ENCODE results near the gene MERTK.
"Not testable (repeated sequence)": the region's sequence is repeated elsewhere in the genome, so short reads cannot be mapped to it uniquely, and the experiment has no call there.

Gene MERTK

DNA sequence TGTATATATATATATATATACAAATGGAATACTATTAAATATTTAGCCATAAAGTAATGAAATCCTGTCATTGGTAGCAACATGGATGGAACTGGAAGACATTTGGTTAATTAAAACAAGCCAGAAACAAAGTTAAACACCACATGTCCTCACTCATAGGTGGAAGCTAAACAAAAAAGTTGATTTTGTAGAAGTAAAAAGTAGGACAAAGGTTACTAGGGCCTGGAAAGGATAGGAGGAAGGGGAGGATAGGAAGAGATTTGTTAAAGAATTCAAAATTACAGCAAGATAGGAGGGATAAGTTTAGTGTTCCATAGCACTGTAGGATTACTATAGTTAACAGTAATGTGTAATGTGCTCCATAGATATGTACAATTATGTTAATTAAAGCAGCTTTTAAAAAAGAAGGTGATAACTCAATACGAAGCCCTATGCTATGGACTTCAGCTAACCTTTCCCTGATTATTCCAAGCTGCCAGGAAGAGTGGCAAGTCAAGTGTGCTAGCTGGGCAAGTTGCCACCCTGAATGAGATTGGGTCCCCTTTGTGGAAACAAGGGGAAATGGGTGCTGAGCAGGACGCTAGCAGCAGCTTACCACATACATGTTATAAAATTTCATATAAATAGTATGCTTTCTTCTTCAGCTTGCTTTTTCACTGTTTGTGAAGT is 12.3 kb downstream of the MERTK start:
- no peak for DNase-seq

DNA sequence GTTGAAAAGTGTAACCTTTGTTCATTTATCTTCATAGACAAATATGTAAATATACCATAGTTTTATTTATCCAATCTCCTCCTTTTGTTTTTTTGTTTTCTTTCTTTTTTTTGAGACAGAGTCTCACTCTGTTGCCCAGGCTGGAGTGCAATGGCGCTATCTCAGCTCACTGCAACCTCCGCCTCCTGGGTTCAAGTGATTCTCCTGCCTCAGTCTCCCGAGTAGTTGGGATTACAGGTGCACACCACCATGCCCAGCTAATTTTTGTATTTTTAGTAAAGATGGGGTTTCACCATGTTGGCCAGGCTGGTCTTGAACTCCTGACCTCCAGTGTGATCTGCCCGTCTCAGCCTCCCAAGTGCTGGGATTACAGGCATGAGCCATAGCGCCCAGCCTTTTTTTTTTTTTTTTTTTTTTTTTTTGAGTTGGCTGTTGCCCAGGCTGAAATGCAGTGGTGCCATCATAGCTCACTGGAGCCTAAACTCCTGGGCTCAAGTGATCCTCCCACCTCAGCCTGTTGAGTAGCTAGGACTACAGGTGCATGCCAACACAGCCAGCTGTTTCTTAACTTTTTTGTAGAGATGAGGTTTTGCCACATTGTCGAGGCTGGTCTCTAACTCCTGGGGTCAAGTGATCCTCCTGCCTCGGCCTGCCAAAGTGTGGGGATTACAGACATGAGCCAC is 13.0 kb downstream of the MERTK start:
- not testable (repeated sequence) for DNase-seq

DNA sequence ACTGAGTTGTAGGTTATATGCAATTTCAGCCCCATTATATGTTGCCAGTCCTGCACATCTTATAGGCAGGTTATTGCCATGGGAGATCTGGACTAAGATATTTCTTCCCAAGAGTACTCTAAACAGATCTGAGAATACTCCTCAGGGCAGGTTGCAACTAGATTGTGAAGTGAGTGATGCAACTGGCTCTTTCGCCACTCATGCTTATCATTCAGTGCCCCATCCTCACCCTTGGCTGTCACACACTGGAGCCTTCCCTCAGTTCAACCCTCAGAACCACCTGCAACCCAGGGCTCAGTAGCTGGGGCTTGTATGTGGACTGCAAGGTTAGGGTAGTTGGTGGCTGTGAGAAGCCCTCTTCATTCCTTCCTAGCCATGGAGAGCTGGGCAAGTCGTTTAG is 14.1 kb downstream of the MERTK start:
- no peak for DNase-seq

DNA sequence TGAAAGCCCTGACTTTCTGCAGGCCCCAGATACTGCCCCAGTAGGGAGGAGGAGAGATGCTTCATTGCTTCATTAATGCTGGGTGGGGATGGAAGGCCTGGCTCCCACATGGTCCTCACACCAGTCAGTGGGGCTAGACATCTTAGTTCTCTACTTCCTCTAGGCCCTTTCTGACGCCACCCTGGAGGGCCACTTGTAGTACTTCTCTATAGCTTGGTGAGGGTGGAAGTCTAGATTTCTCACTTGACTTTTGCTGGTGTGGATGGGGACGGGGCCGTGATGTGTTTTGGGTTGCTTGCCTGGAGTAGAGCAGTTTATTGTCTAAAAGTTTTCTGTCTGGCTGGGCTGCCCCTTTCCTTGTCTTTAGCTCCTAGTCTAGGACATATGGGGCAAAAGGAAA is 18.7 kb downstream of the MERTK start:
- DNase-seq, result no peak

DNA sequence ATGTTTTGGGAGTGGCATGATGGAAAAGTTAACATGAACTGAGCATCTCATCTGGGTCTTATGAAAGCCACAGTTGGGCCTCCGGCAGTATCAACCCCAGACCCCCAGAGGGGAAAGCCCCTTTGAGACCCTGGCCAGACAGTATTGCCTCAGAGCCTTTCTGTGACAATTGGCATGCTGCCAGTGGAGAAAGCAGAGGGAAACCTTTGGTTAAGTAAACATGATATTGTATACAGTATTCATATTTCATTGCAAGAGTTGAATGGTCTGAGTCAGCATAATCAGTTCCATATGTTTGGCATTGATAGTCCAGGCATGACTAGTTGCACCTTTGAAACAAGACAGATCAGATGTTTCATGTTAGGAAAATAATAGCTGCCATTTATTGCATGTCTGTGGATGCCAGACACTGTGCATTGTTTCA is 20.0 kb downstream of the MERTK start:
- peak; percentile 70 for DNase-seq

DNA sequence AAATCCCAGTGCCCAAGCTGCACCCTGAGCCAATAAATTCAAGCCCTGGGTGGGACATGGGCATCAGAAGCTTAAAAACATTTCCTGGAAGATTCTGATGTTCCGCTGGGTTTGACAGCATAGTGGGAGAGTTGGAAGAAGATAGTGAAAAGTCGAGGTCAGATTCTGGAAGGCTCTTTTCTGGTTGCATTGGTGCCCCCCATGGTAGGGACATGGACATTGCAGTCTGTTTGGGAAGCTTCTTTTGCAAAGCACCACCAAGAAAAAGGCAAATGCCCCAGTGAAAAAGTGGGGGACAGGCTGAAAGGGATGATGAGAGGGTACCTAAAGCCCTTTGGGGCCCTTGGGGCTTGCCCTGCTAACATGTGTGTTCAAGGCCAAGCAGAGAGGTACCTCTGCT is 21.0 kb downstream of the MERTK start:
- DNase-seq, result no peak

DNA sequence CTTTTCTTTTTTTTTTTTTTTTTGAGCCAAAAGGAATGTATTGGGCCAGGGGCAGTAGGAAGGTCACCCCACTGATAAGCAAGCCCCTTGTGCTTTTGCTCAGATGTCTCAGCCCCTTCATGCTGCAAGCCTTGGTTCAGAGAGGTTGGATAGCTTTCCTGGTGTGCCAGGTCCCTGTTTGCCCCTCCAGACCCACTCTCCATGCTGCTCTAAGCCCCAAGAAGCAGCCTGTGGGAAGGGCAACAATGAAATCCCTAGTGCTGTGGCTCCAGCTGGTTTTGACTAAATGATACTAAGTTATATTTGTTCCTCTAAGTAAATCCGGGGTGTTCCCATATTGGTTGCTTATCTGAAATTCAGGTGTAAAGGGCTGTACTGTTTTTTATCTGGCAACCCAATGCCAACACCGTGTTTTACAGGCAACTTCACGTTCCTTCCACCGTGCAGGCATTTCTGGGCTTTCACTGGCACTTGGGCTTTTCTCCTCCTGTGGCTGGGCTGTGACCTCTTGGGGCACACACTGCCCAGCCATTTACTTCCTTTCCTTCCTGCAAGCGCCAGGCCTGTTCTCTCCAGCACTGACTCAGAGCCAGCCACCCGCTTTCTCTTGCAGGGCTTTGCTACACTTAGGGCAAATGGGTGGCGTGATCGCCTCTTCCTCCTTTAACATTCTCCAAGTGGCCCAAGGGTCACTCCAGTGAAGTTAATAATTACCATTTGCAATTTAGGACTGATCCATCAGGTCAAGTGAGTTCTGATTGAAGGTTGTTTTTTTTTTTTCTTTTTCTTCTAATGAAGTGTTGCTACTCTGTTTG is 21.6 kb downstream of the MERTK start:
- DNase-seq, result no peak

DNA sequence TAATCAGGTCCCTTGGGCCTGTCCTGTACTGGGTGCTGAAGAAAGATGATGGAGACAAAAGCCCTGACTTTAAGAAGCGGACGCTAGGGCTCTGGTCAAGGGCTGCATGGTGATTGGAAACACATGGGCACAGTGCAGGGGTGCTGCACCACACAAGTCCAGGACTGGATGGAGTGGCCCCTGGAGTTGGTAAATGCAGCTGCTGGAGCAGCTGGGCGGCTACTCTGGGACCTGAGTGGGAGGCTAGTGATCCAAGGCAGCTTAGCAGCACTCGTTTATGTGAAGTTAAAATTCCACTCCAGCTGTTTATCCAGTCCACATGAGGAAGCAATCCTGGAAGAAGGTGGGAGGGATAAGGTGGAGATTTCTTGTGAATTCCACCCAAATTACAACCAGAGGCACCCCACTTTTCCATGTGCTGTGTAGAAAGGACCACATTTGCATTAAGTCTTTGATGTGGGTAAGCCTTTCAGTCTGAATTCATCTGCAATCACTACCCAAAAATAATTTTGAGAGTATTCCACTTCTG is 24.9 kb downstream of the MERTK start:
- no peak for DNase-seq

DNA sequence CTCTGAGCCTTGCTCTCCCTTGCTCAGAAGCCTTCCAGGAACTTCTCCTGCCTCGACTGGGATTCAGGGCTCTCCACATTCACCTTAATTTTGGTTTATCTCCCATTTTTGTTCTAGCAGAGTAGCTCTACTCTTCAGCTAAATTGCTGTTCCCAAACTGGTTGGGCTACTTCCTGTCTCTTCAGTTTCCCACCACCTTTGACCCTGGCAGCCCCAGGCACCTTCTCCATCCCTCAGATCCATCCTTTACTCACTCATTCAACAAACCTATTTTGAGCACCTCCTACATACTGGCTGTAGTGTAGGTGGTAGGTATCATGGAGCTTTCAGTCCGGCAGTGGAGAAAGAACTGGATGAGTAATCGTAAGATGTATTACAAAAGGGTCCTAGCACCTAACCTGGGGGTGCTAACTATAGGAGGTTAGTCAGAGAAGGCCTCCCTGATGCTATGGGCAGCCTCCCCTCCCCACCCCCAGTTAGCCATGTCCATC is 26.3 kb downstream of the MERTK start:
- DNase-seq, result no peak

DNA sequence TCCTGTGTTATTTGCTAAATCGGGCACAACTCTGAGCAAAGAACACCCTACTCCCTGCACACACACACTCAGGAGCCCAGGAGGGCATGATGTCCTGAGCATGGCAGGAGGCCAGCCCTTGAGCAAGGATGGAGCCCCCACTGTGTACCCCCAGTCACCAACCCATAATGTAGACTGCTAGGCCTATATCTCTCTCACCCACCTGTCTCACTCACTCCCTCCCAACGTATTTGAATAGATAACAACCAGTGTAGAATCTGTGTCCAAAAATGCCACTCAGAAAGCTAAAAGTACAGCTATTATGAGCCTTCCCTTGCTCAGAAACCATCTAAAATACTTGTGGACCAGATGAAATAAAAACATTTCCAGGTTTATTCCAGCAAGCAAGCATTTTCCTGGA is 29.3 kb downstream of the MERTK start:
- no peak for DNase-seq

DNA sequence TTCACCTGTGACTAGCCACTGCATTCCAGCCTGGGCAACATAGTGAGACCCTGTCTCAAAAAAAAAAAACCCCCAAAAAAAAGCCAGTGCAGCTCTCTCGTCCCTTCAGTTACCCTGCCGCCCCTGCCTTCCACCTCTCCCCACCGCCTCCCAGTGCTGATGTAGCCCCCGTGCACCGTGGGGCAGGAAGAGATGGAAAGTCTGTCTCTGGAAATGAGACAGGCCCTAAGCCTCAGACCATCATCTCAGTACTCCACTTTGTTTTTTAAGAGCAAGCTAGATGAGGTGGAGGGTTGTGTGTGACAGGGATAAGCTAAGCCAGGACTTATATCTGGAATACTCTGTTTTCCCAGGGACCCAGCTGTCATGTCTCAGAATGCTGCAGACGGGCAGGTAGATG is 32.0 kb downstream of the MERTK start:
- no peak for DNase-seq

DNA sequence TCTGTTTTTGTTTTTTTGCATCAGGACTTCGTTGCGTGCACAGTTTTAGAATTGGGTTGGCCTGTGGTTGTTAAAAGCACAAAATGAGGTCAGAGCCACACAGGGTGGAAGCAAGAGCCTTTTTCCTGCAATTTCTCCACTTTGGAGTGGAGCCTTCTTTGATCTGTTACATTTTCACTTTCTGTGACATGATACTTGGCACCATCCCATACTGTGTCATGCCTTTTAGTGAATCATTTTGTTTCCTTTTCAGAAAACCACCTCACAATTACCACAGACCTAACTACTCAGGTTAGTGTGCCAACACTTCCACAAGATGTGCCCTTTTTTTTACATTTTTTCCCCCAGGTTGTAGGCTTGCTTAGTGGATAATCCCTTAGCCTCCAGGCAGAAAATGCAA is 32.5 kb downstream of the MERTK start:
- DNase-seq, result no peak

DNA sequence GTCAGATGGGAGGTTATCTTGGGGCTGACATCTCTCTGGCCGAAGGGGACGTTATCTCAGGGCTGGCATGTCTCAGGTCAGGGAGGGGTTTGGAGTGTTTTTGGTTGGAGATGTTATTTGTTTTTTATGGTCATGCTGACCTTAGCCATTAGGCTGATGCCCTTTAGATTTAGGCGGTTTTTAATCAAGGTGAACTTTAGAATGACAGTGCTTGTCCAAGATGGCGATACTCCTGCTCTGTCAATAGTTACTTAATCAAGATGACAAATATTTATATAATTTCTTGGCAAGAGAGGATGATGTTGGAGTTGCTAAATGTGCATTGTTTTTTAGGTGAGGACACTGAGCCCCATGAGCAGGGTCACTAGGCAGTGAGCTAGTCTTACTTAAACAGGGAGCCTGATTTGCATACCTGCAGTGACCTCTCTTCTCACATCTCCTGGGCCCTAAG is 34.5 kb downstream of the MERTK start:
- DNase-seq, result no peak

DNA sequence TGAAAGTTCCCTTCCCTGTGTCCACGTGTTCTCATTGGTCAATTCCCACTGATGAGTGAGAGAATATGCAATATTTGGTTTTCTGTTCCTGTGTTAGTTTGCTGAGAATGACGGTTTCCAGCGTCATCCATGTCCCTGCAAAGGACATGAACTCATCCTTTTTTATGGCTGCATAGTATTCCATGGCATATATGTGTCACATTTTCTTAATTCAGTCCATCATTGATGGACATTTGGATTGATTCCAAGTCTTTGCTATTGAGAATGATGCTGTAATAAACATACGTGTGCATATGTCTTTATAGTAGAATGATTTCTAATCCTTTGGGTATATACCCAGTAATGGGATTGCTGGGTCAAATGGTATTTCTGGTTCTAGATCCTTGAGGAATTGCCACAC is 35.5 kb downstream of the MERTK start:
- not testable (repeated sequence) for DNase-seq

DNA sequence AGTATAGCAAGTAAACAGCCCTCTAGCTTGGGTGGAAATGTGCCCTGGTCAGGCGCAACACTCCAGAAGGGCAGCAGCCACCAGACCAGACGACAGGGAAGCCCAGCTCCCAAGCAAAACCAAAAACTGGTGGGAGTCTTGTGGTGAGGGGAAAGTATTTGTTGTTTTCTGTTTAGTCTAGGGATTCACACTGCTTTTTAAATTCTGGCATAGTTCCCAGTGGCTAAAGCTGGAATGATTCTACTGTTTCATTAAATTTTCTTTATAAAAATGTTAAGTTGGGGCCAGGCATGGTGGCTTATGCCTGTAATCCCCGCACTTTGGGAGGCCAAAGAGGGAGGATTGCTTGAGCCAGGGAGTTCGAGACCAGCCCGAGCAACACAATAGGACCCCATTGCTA is 38.5 kb downstream of the MERTK start:
- no peak for DNase-seq

DNA sequence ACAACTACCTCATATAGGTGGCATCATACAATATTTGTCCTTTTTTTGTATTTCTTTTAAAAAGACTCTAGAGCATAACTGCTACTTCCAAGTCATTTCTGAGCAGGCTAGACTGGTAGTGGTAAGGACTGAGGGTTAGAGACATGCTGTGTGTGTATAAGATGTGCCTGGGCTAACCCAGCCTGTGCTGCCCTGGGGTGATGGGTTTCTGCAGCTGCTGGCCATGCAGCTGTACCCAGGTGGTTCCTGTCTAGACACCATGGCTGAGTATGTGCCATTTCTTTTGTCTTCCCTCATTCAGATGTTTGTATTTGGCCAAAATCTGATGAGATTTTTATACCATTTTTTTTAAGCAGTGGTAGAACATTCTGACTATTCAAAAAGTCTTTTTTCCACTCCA is 40.0 kb downstream of the MERTK start:
- DNase-seq, result no peak

DNA sequence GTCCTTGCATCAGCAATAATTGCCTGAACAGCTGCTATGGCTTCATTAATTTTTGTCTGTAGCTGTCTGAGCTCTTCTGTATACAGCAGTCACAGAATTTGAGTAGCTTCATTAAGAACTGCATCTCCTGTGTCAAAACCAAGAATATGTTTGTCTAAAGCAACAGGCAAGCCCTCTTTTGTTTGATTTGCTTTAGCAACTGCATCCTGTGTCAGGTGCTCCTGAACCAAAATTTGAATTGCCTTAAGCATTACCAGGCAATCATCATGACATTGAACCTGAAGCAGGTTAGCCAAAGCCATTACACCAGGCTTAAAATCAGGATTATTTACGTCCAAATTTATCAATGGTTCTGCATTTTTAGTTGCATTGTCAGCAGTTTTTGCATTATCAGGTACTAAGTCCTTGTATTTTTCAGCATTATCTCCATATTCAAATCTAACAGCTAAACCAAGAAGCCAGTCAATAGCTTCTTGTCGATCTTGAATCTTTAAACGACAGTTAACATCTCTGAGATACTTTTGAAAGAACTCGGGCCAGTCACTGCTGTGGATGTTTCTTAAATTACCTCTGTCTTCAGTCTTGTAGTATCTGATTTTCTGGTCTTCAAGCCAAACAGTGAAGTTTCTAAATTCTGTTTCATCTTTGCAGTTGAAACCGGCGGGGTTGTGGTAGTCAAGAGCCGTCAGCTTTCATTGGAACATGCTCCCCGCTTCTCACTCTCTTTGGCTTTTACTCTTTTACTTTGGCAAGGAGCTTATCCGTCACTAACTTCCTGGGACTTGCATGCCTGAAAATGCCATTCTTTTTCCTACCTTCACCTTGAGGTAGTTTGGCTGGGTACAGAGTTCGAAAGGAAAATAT is 42.2 kb downstream of the MERTK start:
- DNase-seq, result no peak

DNA sequence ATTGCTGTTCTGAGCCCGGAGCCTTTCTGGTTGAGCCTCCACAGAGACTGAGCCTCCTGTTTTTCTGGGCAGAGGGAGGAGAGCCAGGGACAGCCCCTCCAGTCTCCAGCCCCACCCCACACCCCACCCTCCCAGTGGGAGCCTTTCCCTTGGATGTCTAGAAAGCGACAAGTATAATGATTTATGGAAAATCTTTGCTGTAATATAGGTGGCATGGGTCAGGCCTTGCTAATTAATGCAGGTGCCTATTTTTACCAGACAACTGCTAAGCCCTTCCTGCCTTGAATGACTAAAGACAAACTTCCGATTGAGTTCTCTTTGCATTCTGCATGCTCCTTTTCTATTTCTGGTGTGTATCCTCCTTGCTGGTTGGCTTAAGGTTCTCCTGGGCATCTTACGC is 43.1 kb downstream of the MERTK start:
- no peak for DNase-seq

DNA sequence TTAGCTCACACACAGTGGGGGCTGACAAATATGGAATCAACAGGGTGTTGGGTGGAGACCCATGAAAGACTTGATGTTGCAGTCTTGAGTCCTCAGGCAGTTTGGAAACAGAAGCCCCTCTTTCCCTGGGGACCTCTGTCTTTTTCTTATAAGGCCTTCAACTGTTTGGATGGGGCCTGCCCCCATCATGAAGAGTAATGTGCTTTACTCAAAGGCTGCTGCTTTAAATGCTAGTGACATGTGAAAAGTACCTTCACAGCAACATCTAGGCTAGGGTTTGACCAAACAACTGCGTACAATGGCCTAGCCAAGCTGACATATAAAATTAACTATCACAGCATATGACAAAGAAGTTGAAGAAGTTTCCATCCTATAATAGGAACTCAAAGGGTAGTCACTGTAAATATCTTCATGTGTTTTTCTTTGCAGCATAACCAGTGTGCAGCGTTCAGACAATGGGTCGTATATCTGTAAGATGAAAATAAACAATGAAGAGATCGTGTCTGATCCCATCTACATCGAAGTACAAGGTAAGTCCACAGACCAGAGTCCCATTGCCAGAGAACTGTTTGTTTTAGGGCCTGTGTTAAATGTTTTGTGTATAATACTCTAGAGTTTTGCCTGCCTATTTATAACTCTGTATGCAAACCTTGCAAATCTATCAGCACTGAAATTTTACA is 46.3 kb downstream of the MERTK start:
- DNase-seq, result no peak

DNA sequence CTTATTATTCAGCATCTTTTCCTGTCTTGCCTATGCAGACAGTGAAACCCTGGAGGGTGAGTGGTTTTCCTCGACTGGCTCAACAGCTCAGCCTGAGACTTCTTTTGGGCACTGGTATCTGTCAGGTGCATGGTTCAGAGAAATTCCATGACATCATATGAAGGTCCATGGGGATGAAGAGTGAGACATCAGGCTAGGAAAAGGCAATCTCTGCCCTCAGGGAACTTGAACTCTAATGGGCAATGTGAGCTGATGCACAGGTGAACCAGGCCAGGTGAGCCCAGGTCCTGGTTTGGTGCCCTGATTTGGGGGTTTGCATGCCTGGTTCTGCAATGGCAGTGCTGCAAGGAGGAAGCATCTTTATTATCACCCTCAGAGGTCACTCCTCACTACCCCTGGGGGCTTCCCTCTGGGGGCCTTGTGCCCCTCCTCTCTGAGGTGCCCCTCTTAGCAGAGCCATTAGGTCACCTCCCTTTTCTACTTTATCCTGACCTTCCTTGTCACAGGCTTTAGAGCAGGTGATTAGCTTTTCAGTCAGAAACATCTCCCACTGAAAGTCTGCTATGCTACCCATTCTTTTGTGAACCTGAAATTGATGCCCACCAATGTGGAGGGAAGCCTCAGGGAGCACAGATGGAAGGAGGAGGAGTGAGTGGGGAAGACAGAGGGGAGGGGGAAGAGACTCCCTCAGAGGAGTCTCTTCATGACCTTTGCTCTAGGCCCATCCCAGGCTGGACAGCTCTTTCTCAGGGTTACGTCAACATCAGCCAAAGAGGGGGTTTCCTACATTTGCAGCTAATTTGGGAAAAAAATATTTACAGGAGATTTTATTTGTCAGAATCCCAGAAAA is 47.3 kb downstream of the MERTK start:
- DNase-seq, result no peak
